Lower lobe of right lung (tissue), 2 donors: Measurements from ENCODE around the gene SYCP2L. TPM values are rescaled to one million over a fixed set of nuclear protein-coding genes. Genes with fewer than 3 reads are reported as not detected.

ENCODE experiments used
- ATAC-seq, 2 donors: fragments of 200-7000 bp; cut with Tn5 transposase; one replicate each; pipeline ENCODE4 v1.9.1; 2020 to 2022; ENCODE audit warnings: mild to moderate bottlenecking in 2 of 2, moderate library complexity in 2 of 2
- DNase-seq: peaks from one replicate; pipeline ENCODE4 v3.0.0-alpha.2; 2020
- H3K27ac ChIP-seq: fragments of 200-600 bp; one replicate; pipeline ENCODE4 v1.8.0; 2022
- H3K27me3 ChIP-seq: fragments of 200-600 bp; one replicate; pipeline ENCODE4 v1.8.0; 2022; ENCODE audit warnings: low read depth
- H3K36me3 ChIP-seq: fragments of 200-600 bp; one replicate; pipeline ENCODE4 v1.8.0; 2022; ENCODE audit warnings: mild to moderate bottlenecking
- H3K4me1 ChIP-seq: fragments of 200-600 bp; one replicate; pipeline ENCODE4 v1.8.0; 2022
- H3K4me3 ChIP-seq: fragments of 200-600 bp; one replicate; pipeline ENCODE4 v1.8.0; 2022; ENCODE audit warnings: mild to moderate bottlenecking
- H3K9me3 ChIP-seq: fragments of 200-600 bp; one replicate; pipeline ENCODE4 v1.8.0; 2022
- intact Hi-C: fragments of 100-400 bp; cut with DNase I; formaldehyde crosslinking; loops from one replicate; pipeline ENCODE4 v1.11.0; 2022
- total RNA-seq: library from RNA; stranded (reverse); fragmentation: NEBNext Ultra II Directional; extraction: Animal tissue kit (Norgen Biotek cat#: 25700); gene quantifications from one replicate; pipeline ENCODE4 v1.2.1, GENCODE V29; 2021
- TF ChIP-seq, protein P1 (sequence below): fragments of 200-600 bp; IDR thresholded peaks from one replicate; pipeline ENCODE4 v1.8.0; 2022; ENCODE audit warnings: antibody characterized with exemption, mild to moderate bottlenecking
- donor health status: DM: no; HTN: yes; CAD: no; lungs with severe emphysema.

Gene SYCP2L
- total RNA-seq, 1 donor from 2014 or later: 1.0 TPM

DNA sequence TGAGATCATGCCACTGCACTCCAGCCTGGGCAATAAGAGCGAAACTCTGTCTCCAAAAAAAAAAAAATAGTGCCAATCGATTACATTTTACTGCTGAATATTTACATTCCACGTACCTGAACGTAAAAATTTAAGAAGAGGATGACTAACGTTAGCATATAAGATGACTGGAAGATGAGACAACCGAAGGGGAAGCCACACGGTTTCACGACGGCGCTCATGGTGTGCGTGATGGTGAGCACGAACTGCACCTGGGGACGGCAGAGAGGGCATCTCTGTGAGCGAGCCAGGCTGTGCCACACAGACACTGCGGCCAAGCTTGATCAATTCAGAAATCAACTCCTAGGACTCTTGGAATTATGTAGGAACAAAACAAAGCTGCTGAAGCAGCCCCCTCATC is 102.7 kb downstream of the SYCP2L start:
- DNase-seq: no peak
- no peak for ATAC-seq
- Histone ChIP-seq H3K27me3 (no peaks in the 10 kb centered on the region), H3K36me3 (no peaks in the 10 kb centered on the region), H3K27ac (no peak overlapping the region), H3K9me3 (no peaks in the 10 kb centered on the region), H3K4me3 (no peak overlapping the region), H3K4me1 (no peaks in the 10 kb centered on the region)
- intact Hi-C loops: no loop called here
- TF ChIP-seq, protein P1, sequence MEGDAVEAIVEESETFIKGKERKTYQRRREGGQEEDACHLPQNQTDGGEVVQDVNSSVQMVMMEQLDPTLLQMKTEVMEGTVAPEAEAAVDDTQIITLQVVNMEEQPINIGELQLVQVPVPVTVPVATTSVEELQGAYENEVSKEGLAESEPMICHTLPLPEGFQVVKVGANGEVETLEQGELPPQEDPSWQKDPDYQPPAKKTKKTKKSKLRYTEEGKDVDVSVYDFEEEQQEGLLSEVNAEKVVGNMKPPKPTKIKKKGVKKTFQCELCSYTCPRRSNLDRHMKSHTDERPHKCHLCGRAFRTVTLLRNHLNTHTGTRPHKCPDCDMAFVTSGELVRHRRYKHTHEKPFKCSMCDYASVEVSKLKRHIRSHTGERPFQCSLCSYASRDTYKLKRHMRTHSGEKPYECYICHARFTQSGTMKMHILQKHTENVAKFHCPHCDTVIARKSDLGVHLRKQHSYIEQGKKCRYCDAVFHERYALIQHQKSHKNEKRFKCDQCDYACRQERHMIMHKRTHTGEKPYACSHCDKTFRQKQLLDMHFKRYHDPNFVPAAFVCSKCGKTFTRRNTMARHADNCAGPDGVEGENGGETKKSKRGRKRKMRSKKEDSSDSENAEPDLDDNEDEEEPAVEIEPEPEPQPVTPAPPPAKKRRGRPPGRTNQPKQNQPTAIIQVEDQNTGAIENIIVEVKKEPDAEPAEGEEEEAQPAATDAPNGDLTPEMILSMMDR: no peak

DNA sequence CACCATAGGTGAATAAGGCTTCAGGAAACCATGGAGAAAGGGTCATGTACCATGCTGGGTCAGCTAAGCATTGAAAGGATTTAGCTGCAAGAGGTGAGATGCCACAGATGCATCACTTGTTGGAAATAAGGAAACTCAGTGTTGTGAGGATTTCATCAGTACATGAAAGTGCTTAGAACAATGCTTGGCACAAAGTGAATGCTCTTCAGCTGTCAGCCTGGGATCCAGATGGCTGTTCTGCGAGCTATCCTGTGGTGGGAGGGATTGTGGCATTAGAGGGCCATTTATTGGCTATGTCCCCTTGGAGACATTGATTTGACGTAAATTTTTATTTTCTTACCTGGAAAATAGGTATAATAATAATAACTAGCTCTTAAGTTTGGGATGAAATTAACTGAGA is 104.3 kb downstream of the SYCP2L start:
- no peak overlapping the region for H3K27ac ChIP-seq
- H3K4me1 ChIP-seq: no peaks in the 10 kb centered on the region
- no peak for ATAC-seq
- H3K4me3 ChIP-seq: no peak overlapping the region
- no peaks in the 10 kb centered on the region for H3K27me3 ChIP-seq
- intact Hi-C loops: no loop called here
- no peaks in the 10 kb centered on the region for H3K9me3 ChIP-seq
- DNase-seq: no peak
- no peaks in the 10 kb centered on the region for H3K36me3 ChIP-seq
- TF ChIP-seq, protein P1: no peak

DNA sequence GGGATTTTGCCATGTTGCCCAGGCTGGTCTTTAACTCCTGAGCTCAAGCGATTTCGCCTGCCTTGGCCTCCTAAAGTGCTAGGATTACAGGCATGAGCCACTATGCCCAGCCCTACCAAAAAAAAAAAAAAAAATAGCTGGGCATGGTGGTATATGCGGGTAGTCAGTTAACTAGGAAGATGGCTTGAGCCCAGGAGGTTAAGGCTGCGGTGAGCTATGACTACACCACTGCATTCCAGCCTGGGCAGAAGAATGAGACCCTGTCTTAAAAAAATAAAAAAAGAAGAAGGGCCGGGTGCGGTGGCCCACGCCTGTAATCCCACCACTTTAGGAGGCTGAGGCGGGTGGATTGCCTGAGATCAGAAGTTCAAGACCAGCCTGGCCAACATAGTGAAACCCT is 107.0 kb downstream of the SYCP2L start:
- intact Hi-C loops: no loop called here
- no peak for ATAC-seq

DNA sequence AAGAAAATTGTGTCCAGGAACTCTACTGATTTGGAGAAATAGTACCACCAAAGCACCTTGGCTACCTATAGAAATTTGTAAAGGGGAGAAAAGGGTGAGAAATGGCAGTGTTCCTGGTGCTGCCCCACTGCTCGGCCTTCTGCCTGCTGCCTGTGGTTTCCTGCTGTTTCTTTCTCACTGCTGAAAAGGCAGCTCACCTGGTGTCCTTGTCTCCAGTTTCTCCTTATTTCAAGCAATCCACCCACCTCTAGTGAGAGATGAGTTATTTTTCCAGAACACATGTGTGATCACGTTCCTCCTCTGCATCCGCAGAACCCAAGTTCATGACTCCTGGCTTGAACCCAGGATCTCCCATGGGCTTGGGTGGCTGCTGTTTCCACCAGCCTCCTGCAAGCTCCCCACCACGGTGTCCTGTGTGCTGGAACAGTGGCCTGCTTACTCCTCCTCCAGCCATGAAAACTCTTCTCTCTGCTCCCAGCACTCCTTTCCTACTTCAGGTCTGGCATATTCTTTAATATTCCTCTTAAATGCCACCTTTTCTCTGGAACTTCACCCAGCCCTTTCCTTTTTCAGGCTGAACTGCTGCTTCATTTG is 108.4 kb downstream of the SYCP2L start:
- no peaks in the 10 kb centered on the region for H3K9me3 ChIP-seq
- TF ChIP-seq, protein P1: no peak
- ATAC-seq (no peak), DNase-seq (no peak)
- H3K27me3 ChIP-seq: no peaks in the 10 kb centered on the region
- H3K27ac ChIP-seq: no peak overlapping the region
- no peak overlapping the region for H3K4me3 ChIP-seq
- no peaks in the 10 kb centered on the region for H3K4me1 ChIP-seq
- intact Hi-C loops: no loop called here
- no peaks in the 10 kb centered on the region for H3K36me3 ChIP-seq

More for the DNA sequence above, 107.0 kb downstream of the SYCP2L start:
- no peak overlapping the region for H3K27ac ChIP-seq
- no peaks in the 10 kb centered on the region for H3K36me3 ChIP-seq
- H3K27me3 ChIP-seq: no peaks in the 10 kb centered on the region
- H3K4me3 ChIP-seq: no peak overlapping the region
- H3K9me3 ChIP-seq: no peaks in the 10 kb centered on the region
- no peaks in the 10 kb centered on the region for H3K4me1 ChIP-seq
- DNase-seq: no peak
- TF ChIP-seq, protein P1: no peak

DNA sequence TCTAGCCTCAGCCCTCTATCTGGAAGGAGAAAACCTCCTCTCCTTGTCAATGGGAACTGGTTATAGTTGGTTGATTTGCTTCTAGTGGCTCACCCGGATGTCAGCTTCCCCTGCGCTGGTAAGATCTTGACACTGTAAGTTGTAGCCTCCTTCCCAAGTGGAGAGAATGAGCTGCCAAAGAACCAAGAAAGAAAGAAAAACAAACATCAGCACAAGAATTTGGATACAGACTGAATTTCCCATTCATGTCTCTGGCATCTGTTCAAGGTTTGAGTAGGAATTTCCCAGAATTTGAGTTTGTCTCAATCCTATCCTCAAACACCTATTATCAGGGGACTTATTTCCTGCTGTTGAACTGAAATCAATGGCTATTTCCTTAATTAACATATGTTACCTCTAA is 113.1 kb downstream of the SYCP2L start:
- Histone ChIP-seq H3K36me3 (no peaks in the 10 kb centered on the region), H3K27ac (no peak overlapping the region), H3K27me3 (no peaks in the 10 kb centered on the region), H3K4me3 (no peak overlapping the region), H3K4me1 (no peaks in the 10 kb centered on the region), H3K9me3 (no peaks in the 10 kb centered on the region)
- ATAC-seq (peak in 1 of 2 donors; percentile 42), DNase-seq (no peak)
- intact Hi-C loops: no loop called here
- TF ChIP-seq, protein P1: no peak
